Measurements from ENCODE around the gene LRCH4.

Gene LRCH4

GRCh38 chr7:100582650-100583049 is 3.3 kb downstream of the LRCH4 start:
- H3K79me2 ChIP-seq = peaks cover 3% of the 10 kb centered on the region
- no peaks in the 10 kb centered on the region for H3K27me3 ChIP-seq (ENCODE audit: control insufficient read depth, insufficient read depth, low read length)
- H3K9me3 ChIP-seq (ENCODE audit: control insufficient read depth, low read length) = no peaks in the 10 kb centered on the region
- no peak overlapping the region for H3K9ac ChIP-seq
- H3K27ac ChIP-seq = peak overlapping the region; percentile 33
- no peak overlapping the region for H2AFZ ChIP-seq
- peak overlapping the region; percentile 79 for H3K4me2 ChIP-seq (ENCODE audit: low read length)
- no peaks in the 10 kb centered on the region for H3K36me3 ChIP-seq (ENCODE audit: control insufficient read depth, insufficient read depth, low read length)
- TF ChIP-seq CTCF (IDR thresholded peaks at IDR 0.05) = no peak
- no peak overlapping the region for H3K4me3 ChIP-seq (ENCODE audit: low read depth, low read length)
- H3K4me1 ChIP-seq = peaks cover 21% of the 10 kb centered on the region

GRCh38 chr7:100582041-100582579 is 3.8 kb downstream of the LRCH4 start:
- H3K4me3 ChIP-seq (ENCODE audit: low read depth, low read length) = no peak overlapping the region
- no peaks in the 10 kb centered on the region for H3K9me3 ChIP-seq (ENCODE audit: control insufficient read depth, low read length)
- H3K36me3 ChIP-seq (ENCODE audit: control insufficient read depth, insufficient read depth, low read length) = no peaks in the 10 kb centered on the region
- H3K27ac ChIP-seq = peak overlapping the region; percentile 33
- peak overlapping the region; percentile 4 for H3K4me2 ChIP-seq (ENCODE audit: low read length)
- no peak overlapping the region for H2AFZ ChIP-seq
- no peak overlapping the region for H3K9ac ChIP-seq
- H3K27me3 ChIP-seq (ENCODE audit: control insufficient read depth, insufficient read depth, low read length) = no peaks in the 10 kb centered on the region
- peaks cover 21% of the 10 kb centered on the region for H3K4me1 ChIP-seq
- H3K79me2 ChIP-seq = peaks cover 3% of the 10 kb centered on the region
- TF ChIP-seq CTCF (IDR thresholded peaks at IDR 0.05) = no peak

- H3K36me3 ChIP-seq (ENCODE audit: control insufficient read depth, insufficient read depth, low read length) = no peaks in the 10 kb centered on the region
- TF ChIP-seq CTCF (IDR thresholded peaks at IDR 0.05) = no peak
These were observed 5.3 kb downstream of the LRCH4 start for GRCh38 chr7:100580466-100581283.

GRCh38 chr7:100578246-100579183 is 7.4 kb downstream of the LRCH4 start:
- Histone ChIP-seq H3K4me3 (ENCODE audit: low read depth, low read length) (no peak overlapping the region), H3K9me3 (ENCODE audit: control insufficient read depth, low read length) (no peaks in the 10 kb centered on the region), H3K4me2 (ENCODE audit: low read length) (no peak overlapping the region), H3K36me3 (ENCODE audit: control insufficient read depth, insufficient read depth, low read length) (no peaks in the 10 kb centered on the region), H3K4me1 (peaks cover 10% of the 10 kb centered on the region), H3K9ac (no peak overlapping the region), H3K79me2 (peaks cover 3% of the 10 kb centered on the region), H3K27me3 (ENCODE audit: control insufficient read depth, insufficient read depth, low read length) (no peaks in the 10 kb centered on the region), H2AFZ (no peak overlapping the region), H3K27ac (no peak overlapping the region)
- TF ChIP-seq CTCF (IDR thresholded peaks at IDR 0.05) = no peak

More at GRCh38 chr7:100580466-100581283, 5.3 kb downstream of the LRCH4 start:
- H3K4me2 ChIP-seq (ENCODE audit: low read length) = no peak overlapping the region
- no peak overlapping the region for H2AFZ ChIP-seq
- no peaks in the 10 kb centered on the region for H3K27me3 ChIP-seq (ENCODE audit: control insufficient read depth, insufficient read depth, low read length)
- H3K9me3 ChIP-seq (ENCODE audit: control insufficient read depth, low read length) = no peaks in the 10 kb centered on the region
- H3K79me2 ChIP-seq = peaks cover 3% of the 10 kb centered on the region
- no peak overlapping the region for H3K27ac ChIP-seq
- no peak overlapping the region for H3K4me3 ChIP-seq (ENCODE audit: low read depth, low read length)
- H3K4me1 ChIP-seq = peaks cover 21% of the 10 kb centered on the region
- H3K9ac ChIP-seq = no peak overlapping the region
